Coronary artery (tissue), 2 donors: ENCODE results near the gene PTPN23.
A peak's percentile ranks its signal among the peaks of the same experiment; 100 is the strongest.

Experiments used
- DNase-seq: peaks from one replicate; pipeline ENCODE4 v3.0.0-alpha.2; 2017; ENCODE audit warnings: low spot score
- H3K27ac ChIP-seq, 2 donors: fragments of 200-600 bp; sonication (generic); one replicate each; pipeline ENCODE4 v1.5.1; 2016 to 2019
- H3K4me3 ChIP-seq: fragments of 200-600 bp; sonication (generic); 2 replicates; pipeline ENCODE4 v1.5.1; 2016; ENCODE audit warnings: mild to moderate bottlenecking, moderate library complexity
- CTCF ChIP-seq: fragments of 200-600 bp; sonication (generic); IDR thresholded peaks from one replicate; pipeline ENCODE4 v1.5.1; 2019; ENCODE audit warnings: antibody characterized with exemption

The PTPN23 gene

GRCh38 chr3:47399531-47400270, 18.9 kb downstream of the PTPN23 start:
- TF ChIP-seq CTCF, result no peak
- no peak for DNase-seq
- Histone ChIP-seq H3K4me3 (no peak overlapping the region), H3K27ac (no peak overlapping the region)

- H3K4me3 ChIP-seq, result no peak overlapping the region
- H3K27ac ChIP-seq, result peak overlapping the region; percentile 66 to 81
- DNase-seq, result no peak
- no peak for TF ChIP-seq CTCF
Observed at GRCh38 chr3:47404431-47404876, 23.6 kb downstream of the PTPN23 start.

- TF ChIP-seq CTCF, result no peak
- Histone ChIP-seq H3K4me3 (no peak overlapping the region), H3K27ac (peak overlapping the region; percentile 66 to 81)
- no peak for DNase-seq
Observed at GRCh38 chr3:47404955-47405790, 24.4 kb downstream of the PTPN23 start.

GRCh38 chr3:47405820-47406761, 25.3 kb downstream of the PTPN23 start:
- DNase-seq, result no peak
- Histone ChIP-seq H3K4me3 (no peak overlapping the region), H3K27ac (peak overlapping the region; percentile 66 to 81)
- no peak for TF ChIP-seq CTCF

- TF ChIP-seq CTCF, result no peak
- no peak for DNase-seq
- Histone ChIP-seq H3K4me3 (no peak overlapping the region), H3K27ac (peak overlapping the region in 1 of 2 donors; percentile 81)
Observed at GRCh38 chr3:47406762-47407149, 25.9 kb downstream of the PTPN23 start.

- TF ChIP-seq CTCF, result no peak
- DNase-seq, result no peak
- H3K27ac ChIP-seq, result peak overlapping the region in 1 of 2 donors; percentile 81
- no peak overlapping the region for H3K4me3 ChIP-seq
Observed at GRCh38 chr3:47407237-47407636, 26.4 kb downstream of the PTPN23 start.
